ENCODE data around the gene AIFM1.

Gene AIFM1
- total RNA-seq, result 11.7 to 24.2 (median 19.3) reads per million in 4 donors

DNA sequence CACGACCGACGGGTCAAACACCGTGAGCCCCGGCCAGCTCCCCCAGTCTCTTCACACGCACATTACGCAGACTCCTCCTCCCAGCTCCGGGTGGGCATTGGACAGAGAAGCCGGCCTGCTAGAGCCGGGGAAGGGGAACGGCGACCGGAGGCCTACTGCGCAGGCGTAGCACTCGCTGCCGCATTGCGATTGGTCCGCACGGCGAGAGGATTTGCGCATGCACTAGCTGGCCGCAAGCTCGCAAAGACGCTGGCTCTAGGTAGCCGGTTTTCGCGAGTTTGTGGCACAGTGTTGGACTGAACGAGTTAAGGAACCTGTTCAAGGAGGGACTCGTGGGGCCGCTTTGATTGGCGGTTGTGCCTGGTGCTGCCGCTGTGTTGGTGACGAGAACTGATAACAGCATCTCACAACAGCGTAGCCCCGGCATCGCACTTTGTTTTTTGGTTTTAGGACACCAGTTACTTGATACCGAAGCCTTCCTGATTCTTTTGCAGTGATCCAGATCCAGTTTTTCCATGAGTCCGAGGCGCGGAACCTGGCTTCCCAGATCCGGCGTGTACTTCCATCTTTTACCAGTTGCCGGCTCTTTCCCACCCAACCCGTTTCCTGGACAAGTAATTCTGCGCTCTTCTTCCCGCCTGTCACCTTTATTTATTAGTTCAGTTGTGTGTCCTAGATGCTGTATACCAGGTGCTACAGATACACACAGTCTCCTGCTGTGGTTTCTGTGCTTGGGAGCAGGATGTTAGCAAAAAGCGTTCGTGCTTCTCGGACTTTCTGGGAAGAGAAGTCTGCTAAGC is at the start of gene AIFM1:
Gene AIFM1, minus strand, starts transcription at position 139 of the 800 bp plus-strand sequence. CDS start 185 bp downstream, outside the sequence.
- peak; percentile 75 to 94 (median 80) for DNase-seq

DNA sequence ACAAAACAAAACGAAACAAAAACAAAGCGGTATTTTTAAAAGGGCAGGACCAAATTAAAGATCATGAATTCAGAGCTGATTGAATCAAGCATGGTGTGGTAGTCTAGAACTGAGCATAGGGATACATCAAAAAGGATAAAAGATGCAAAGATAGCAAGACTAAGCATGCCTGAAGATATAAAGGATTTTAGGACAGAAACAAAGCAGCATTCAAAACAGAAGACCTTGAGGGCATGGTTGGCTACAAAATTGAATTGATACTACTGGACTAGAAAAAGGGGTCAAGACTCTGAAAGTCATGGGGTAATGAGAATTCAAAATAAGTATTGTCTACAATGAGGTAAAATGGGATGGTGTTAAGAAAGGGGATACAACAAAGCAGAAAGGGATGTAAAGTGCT is 47.7 kb upstream of the AIFM1 start:
- no peak for DNase-seq

DNA sequence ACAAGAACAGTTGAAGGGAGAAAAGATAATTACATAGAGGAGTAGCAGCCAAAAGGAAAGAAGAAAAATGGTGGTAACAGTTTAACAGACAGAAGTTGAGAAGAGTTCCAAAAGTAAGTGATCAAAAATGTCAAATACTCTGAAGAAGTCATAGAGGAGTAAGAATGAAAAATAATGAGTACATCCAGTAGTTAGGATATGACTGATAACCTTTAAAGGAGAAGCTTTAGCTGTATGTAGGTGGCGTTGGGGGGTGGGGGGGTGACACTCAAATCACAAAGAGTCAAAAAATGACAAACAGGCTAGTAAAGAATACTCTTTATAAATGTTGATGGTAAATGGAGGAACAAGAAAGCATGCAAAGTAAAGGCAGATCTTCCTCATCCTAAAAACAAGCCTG is 46.7 kb upstream of the AIFM1 start:
- peak in 1 of 5 donors; percentile 48 for DNase-seq

DNA sequence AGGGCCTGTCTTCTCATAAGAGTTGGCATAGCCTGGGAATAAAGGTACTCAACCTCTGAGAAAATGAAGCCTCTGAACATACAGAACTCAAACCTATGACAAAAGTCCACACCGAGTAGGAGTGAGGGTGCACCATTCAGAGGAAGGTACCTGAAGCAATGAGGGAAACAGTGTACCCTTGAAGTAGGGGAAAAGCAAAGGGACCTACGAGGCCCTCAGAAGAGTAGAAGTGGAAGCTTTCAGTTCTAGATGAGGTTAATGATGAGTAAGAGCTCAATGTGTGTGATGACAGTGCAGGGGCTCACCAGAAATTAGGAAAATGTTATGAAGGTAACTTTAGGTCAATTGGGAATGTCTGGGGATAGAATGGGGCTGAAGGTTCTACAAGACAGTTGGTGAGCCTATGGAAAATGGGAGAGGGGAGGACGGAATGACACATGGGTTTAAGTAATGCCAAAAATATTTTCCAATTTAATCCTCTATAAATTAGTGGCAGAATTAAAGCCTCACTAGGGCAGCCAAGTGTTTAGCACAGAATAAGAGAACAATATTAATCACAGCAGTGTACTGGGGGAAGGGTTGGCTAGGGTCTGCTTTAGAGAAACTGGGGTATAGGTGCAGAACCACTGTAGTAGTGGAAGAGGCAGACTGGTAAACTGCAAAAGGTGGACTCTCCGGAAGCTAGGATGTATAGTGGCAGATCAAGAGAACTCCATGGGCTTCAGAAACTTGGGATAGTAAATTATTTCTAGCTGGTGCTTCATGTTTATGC is 46.0 kb upstream of the AIFM1 start:
- DNase-seq, result peak in 1 of 5 donors; percentile 21

DNA sequence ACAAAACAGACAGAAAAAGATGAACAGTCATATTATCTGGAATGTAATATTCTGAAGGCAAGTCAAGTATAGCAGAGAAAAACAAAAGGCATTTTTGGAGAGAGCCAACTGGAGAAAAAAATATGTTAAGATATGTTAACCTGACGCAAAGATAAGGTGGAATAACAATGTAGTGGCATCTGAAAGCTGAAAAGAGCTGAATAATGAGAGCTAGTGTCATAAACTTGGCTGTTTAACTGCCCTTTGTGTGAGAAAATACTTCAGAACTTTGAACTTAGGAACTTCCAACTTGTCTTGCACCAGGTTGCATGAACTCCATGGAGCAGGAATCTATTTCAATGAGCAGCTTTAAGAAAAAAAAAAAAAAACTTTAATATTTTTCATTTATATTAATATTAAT is 39.0 kb upstream of the AIFM1 start:
- no peak for DNase-seq

DNA sequence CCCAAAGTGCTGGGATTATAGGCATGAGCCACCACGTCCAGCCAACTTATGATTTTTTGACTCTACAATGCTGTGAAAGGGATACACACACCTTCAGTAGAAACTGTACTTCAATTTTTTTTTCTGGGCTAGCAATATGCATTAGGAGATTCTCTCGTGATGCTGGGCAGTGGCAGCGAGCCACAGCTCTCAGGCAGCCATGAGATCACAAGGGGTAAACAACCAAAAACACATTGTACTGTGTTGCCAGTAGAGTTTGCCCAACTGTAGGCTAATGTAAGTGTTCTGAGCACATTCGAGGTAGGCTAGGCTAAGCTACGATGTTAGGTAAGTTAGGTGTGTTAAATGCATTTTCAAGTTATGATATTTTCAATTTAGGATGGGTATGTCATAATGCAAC is 31.8 kb upstream of the AIFM1 start:
- DNase-seq, result no peak

DNA sequence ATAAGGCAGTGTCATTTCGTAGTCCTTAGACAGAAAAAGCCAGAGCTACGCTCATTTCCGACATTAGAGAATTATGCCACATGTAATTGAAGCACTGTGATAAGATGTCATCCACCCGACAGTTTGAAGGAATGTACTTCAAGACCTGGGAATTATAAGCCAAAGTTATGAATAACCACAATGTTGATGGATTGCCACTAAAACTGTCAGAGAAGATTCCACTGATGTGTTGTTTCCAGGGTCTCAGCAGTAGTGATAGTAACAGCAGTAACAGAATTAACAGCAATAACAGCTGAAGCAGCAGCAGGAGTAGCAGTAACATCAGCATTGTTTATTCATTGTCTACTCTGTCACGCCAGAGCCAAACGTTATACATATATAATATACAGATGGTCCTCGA is 30.8 kb upstream of the AIFM1 start:
- DNase-seq, result no peak

DNA sequence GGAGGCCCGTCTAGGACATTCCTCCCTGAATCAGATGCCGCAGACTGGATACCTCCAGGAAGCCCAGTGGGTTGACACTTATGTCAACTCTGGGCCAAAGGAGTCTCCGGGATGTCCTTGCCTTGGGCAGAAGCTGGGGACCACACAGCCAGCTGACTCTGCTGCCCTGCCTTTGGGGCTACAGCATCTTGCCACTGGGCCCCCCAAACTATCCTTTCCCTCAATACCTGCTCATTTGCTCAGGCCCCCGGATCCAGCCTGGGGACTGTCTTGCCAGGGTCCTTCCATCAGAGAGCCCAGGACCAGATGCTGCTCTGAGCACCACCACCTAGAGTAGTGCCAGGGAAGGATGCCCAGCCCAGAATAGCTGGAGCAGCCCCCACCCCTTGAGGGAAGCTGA is 25.2 kb upstream of the AIFM1 start:
- DNase-seq, result no peak

DNA sequence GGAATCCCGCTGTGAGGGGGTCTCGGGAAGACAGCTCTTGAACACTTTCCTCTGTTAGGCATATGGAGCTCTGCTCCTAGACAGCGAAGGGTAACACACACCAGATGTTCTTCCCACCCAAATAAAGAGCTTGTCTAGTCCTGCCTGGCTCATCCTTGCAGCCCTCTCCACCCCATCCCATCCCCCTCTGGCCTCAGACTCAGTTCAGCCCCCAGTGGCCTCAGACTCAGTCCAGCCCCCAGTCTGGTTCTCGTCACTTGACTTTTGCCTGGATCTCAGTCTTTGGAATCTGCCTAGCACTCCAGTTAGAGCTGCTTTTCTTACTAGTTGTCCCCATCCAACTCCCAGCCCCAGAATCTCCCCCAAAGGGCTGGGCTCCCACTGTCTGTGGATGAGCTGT is 21.0 kb upstream of the AIFM1 start:
- DNase-seq, result no peak

DNA sequence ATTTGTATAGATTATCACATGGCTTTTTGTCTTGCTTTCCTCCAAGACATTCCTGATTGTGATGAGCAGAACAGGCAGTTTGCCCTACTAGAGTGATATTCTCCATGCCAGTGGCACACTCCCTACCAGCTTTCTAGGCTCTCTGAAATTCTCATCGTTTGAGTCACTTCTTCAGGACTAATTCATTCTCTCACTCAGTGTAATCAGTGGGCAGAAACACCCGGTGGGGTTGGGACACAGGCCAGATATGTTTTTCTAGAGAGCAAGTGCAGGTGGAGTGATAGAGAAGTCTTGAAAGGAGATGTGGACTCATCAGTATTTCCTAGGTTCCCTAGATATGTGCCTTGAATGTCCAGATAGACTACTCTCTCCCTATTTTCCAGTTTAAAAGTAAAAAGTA is 19.2 kb upstream of the AIFM1 start:
- no peak for DNase-seq

DNA sequence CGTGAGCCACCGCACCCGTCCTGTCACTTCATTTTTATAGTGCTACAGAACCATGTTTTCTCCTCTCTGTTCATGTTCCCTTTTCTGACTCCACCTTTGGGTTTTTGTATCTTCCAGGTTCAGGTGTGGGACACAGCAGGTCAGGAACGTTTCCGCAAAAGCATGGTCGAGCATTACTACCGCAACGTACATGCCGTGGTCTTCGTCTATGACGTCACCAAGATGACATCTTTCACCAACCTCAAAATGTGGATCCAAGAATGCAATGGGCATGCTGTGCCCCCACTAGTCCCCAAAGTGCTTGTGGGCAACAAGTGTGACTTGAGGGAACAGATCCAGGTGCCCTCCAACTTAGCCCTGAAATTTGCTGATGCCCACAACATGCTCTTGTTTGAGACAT is 18.5 kb upstream of the AIFM1 start:
- DNase-seq, result no peak

DNA sequence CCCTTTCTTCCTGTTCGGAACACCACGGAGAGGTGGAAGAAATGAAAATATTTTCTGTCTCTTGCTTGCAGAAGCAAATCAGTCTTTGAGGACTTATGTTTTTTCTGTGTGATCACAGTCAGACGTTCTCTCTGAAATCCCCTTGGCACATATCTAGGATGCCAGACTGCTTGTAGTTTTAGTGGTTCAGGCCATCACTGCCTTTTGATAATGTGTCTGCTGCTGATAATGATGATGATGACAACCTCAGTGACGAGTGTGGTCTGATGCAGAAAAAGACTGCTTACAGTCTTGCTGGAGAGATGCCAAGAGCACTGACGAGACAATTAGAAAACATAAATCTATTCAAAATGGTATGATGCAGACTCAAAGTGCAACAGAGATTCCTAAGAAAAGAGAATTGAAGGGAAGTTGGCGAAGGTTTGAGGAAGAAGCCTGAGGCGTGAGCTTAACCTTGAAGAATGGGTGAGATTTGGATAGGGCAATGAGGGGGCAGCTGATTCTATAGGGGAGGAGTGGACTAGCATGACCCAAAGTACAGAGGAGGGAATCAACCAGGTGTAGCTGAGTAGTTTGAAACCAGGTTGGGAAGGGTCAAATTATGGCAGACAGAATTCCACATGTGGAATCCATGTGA is 14.1 kb upstream of the AIFM1 start:
- DNase-seq, result no peak

DNA sequence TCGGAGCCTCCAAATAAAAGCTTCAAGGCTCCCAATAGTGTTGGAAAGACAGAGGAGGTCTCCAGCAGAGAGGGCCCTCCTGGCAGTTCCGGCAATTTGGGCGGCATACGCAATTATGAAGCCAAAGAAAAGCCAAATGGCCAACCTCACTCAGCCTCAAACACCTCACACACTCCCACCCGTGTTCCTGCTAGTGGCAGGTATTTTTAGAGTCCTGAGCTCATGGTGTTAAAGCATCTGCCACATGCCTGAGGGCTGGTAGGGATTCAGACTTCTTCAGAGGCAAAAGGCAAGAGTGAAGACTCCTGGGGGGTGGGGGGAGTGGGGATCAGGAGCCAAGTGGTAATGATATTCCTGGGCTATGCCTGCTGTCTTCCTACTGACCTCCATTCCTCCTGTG is 13.5 kb upstream of the AIFM1 start:
- DNase-seq, result no peak

DNA sequence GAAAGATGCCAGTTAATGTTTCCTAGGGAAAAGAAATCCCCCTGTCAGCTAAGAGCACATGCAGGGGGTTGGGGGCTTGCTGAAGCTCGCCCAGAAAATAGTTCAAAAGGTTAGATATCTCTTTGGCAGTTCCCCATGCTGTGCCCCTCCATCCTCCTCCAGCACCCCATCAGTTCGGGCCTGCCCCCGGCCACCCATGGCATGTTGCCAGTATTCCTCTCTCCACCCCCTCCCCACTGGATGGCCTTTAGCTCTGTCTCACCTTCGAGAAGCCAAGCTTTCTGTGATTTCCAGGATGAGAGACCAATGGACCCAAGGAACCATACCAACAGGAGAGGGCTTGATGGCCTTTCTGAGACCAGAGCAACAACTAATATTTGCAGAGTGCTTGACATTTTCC is 11.3 kb upstream of the AIFM1 start:
- no peak for DNase-seq

DNA sequence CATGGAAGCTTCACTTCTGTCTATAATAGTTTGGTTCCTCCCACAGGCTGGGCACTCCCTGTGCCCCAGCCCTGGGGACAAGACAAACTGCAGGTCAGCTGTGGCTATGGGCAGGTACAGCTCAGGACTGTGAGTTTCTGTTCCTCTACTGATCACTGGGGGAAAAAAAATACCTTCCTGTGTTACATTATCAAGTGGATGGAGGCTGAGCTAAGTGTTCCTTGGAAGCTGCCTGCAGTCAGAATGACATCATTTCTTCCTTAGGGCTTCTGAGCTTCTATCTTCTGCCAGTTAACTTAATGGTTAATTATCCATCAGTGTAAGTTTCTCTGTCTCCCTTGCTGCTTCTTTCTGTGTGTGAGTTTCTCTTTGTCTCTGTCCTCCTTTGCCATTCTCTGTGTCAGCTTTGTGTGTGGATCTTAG is 10.7 kb upstream of the AIFM1 start:
- DNase-seq, result no peak

DNA sequence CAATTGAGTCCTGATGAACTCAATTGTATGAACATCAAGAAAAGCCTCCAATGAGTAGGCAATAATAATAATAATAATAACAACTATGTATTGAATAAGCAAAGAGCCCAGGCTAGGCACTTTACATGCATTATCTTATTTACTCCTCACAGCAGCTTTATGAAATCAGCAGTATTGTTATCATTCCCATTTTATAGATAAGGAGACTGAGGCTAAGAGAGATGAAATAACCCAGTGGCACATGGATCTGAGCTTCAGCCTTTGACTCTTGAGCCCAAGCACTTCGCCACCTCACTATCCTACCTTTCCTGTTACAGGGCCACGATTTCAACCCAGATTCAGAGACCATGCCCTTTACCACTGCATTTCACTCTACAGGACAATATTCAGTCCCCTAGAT is 9.3 kb upstream of the AIFM1 start:
- DNase-seq, result no peak

DNA sequence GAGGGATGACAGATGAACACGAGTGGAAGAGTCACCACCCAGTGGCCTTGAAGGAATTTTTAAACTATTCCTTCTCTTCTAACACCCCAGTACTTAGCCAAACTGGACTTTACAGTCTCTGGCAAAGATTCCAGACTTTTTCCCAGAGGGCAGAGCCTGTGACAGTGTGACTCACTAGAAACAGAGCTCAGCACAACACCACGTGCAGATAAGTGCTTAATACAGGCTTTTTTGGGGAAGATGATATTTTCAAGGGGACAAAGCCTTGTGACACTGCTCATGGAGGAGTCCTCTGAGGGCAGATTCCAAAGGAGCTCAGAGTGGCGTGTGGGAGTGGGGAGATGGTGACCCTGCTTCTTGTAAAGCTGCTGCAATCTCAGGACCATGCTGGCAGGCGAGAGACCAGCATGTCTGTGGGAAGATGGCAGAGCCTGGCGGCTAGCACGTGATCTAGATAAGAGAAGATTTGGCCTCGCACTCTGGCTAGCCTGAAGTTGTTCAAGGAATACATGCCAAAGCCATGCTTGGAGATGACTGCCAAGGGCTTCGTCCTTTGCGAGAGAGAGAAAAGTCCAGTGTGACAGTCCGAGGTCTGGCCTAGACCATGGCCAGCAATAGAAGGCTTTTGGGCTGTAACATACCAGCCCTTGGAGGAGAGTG is 8.5 kb upstream of the AIFM1 start:
- DNase-seq, result no peak

DNA sequence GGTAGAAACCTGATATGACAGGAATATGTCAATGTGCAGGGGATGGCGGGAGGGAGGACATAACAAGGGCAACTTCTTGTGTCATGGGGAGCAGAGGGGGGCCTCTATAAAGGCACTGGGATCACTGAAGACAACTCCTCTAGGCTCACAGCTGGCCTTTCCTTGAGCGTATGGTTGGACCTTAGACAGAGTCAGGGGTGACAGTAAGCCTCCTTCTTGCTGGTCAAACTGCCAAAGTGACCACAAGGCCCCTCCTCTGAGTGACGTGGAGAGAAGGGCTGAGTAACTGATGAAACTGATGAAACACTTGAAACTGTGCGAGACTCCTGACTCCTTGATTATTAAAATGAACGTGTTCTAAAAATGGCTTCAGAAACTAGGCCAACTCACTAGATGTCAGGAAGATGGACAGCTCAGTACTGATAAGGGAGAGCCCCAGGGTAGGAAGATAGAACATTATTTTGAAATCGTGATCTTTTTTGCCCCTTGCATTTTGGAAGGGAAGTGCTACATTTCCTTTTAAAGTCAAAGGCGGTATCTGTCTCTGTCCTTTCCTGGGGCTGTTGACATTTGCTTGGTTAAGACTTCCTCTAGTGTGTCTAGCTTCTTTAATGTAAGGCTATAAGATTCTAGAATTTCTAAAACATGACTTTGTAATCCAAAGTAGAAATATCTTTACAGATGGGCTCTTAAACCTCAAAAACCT is 7.7 kb upstream of the AIFM1 start:
- peak in 1 of 5 donors; percentile 85 for DNase-seq

DNA sequence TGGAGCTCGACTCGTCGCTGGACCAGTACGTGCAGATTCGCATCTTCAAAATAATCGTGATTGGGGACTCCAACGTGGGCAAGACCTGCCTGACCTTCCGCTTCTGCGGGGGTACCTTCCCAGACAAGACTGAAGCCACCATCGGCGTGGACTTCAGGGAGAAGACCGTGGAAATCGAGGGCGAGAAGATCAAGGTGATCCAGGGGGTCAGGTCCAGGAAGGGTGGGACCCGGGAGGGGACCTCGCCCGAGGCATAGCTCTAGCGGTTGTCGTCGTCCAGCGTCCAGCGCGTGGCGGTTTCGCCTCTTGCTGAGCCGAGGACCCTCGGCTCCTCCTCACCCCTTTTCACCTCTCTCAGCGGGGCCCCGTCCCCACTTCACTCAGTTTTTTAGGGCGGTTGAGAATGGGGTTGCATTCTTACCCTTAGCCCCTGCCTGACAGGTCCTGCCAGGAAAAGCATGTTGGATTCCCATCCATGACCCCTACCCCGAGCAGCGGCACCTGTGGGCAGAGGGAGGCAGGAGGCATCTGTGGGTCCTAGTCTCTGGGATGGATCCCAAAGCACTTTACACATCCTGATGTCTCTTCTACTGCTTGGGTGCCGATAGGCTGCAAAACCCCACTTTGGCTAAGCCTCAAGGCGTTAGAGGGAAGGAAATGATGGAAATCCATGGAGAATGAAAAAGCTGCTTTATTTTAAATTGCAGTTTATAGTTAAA is 6.6 kb upstream of the AIFM1 start:
- peak in 1 of 5 donors; percentile 17 for DNase-seq

DNA sequence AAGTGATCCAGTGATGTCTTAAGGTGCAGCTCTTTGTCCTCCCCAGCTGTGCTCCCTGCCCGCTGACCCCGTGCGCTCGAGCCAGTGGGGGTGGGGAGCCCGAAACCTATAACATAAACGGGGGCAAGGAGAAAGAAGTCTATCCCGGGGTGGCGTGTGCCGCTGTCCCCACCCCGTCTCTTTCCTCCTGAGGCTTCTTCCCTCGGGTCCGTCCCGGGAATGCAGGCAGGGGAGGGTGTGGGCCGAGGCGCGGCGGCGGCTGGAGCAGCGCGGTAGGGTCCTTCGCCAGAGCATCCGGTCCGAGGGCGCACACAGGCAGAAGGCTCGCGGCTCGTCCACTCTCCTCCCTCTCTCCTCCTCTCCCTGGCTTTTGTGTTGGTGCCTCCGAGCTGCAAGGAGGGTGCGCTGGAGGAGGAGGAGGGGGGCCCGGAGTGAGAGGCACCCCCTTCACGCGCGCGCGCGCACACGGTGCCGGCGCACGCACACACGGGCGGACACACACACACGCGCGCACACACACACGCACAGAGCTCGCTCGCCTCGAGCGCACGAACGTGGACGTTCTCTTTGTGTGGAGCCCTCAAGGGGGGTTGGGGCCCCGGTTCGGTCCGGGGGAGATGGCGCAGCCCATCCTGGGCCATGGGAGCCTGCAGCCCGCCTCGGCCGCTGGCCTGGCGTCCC is 5.9 kb upstream of the AIFM1 start, which contains the start of gene RAB33A:
Gene RAB33A, plus strand, starts transcription at position 517 of the 681 bp plus-strand sequence. Its CDS starts 101 bp downstream, at position 618.
- DNase-seq, result peak in 4 of 5 donors; percentile 17 to 75 (median 32)

Measured in T-helper 1 cell (primary cell).